GM18909 (cell line): ENCODE results near the gene XKR8.

Experiments
- ATAC-seq: cut with Tn5 transposase; IDR thresholded peaks from one replicate; pipeline ENCODE4 v1.9.1; 2021; ENCODE audit warnings: mild to moderate bottlenecking; ENCODE audit not compliant: unreplicated experiment, poor library complexity

XKR8 gene, protein sequence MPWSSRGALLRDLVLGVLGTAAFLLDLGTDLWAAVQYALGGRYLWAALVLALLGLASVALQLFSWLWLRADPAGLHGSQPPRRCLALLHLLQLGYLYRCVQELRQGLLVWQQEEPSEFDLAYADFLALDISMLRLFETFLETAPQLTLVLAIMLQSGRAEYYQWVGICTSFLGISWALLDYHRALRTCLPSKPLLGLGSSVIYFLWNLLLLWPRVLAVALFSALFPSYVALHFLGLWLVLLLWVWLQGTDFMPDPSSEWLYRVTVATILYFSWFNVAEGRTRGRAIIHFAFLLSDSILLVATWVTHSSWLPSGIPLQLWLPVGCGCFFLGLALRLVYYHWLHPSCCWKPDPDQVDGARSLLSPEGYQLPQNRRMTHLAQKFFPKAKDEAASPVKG

DNA sequence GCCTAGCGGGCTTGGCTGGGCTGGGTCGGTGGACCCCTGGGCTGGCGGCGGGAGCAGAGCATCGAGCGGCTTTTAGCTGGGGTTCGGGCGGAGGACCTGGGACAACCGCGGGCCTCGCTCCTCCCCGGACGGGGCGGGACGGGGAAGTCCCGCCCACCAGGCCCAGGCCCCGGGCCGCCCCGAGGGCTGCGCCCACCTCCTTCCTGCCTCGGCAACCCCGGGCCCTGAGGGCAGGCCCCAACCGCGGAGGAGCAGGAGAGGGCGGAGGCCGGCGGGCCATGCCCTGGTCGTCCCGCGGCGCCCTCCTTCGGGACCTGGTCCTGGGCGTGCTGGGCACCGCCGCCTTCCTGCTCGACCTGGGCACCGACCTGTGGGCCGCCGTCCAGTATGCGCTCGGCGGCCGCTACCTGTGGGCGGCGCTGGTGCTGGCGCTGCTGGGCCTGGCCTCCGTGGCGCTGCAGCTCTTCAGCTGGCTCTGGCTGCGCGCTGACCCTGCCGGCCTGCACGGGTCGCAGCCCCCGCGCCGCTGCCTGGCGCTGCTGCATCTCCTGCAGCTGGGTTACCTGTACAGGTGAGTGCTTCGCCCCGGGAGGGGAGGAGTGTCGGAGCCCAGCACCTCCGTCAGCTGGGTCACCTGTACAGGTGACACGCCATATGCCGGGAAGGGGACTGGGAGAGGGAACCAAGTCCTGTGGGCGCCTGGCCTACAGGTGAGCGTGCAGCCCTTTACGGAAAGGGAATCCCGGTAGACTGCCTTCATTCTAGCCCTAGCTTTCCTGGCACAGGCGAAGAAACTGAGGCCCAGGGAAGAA, at the start of gene XKR8:
XKR8 (plus strand) TSS at position 182 of the 812 bp plus-strand sequence; CDS start at position 279, 97 bp downstream.
- ATAC-seq: peak; percentile 86

DNA sequence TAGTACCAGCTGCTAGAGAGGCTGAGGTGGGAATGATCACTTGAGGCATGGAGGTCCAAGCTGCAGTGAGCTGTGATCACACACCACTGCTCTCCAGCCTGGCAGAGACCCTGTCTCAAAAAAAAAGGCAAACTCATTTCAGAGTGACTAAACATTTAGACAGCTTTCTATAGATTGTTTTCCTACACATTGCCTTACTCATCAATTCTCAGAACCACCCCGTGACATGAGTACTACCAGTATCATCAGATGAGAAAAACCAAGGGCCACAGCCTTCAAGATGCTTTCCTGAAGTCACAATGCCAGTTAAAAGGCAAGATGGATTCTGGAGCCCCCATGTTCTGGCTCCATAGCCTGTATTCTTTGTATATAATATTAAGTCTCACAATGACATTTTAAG, 47.3 kb upstream of the XKR8 start:
- ATAC-seq: no peak

DNA sequence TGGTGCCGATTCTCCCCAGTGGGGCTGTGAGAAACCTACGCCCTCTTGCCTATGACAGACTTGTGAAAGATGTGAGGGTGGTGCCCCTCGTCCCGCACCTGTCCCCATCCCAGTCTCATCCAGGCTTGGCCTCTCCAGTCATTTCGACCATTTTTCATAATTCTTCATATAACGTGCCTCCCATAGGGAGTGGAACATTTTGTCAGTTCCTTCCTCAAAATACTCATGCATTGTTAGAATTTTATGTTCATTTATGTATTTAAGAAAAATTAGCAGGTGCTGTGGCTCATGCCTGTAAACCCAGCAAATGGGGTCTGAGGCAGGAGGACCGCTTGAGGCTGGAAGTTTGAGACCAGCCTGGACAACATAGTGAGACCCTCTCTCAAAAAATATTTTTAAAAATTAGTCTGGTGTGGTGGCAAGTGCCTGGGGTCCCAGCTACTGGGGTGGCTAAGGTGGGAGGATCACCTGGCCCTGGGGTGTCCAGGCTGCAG, 44.6 kb upstream of the XKR8 start:
- ATAC-seq: no peak

DNA sequence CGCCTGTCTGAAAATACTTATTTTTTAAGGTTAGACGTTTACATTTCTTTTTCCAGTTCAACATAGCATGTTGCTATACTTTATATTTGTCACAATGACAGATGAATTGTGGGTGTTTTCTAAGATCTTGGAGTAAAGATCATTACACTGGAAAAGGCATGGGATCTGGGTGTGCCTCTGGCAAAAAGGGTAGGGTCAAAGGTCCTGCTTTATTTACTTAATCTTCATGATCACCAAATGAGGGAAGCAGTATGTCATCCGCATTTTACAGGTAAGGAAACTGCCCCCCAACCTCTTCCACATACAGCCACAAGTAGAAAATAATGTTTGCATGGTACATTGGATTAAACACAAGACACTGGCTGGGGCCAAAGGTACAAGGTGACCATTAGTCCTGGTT, 37.5 kb upstream of the XKR8 start:
- ATAC-seq: no peak

DNA sequence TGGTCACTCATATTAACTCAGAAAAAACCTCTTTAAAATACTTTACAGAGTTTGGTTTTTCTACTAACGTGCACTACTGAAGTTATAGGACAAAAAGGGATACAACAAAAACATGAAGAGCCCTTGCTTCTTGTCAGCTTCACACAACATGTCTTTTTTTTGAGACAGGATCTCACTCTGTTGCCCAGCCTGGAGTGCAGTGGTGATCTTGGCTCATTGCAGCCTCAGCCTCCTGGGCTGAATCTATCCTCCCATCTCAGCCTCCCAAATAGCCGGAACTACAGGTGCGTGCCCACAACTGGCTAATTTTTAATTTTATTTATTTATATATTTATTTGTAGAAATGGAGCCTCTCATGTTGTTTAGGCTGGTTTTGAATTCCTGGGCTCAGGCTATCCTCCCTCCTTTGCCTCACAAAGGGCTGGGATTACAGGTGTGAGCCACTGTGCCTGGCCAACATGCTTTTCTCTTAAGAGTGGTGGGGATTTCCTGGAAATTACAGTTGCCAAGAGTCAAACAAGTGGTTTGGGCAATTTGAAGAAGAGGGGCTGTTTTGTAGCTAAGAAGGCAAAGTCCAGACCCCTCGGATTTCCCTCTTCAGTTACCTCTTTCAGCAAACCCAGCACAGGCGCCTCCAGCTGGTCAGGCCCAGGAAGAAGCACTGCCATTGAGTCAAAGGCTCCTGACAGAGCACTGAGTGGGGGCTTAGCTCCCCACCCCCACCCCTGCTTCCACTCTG, 31.4 kb upstream of the XKR8 start:
- ATAC-seq: no peak

DNA sequence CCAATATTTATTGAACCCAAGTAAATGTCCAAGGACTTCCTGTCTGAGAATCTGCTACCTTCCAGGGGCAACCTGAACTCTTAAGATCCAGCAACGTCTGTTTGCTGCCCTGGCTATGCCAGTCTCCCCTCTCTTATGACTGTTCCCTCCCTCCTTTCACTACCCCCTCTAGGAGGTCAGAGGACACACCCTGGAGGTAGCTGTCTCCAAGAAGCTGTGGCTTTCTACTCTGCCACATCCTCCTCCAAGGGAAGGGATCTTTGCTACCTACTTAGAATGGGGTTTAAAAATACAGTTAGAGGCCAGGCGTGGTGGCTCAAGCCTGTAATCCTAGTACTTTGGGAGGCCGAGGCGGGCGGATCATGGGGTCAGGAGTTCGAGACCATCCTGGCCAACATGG, 28.6 kb upstream of the XKR8 start:
- no peak for ATAC-seq

DNA sequence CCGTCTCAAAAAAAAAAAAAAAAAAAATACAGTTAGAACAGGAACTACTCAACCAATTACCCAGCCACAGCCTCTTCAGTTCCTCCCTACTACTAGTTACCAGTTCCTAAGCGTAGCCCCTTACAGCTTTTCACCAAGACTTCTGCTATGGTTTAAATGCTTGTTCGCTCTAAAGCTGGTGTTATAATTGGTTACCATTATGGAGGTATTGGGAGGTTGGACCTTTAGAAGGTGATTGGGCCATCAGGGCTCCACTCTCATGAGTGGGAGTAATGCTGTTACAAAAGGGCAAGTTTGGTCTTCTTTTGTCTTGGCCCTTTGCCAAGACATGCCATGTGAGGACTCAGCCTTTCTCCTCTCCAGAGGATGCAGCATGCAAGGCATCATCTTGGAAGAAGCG, 28.0 kb upstream of the XKR8 start:
- no peak for ATAC-seq

DNA sequence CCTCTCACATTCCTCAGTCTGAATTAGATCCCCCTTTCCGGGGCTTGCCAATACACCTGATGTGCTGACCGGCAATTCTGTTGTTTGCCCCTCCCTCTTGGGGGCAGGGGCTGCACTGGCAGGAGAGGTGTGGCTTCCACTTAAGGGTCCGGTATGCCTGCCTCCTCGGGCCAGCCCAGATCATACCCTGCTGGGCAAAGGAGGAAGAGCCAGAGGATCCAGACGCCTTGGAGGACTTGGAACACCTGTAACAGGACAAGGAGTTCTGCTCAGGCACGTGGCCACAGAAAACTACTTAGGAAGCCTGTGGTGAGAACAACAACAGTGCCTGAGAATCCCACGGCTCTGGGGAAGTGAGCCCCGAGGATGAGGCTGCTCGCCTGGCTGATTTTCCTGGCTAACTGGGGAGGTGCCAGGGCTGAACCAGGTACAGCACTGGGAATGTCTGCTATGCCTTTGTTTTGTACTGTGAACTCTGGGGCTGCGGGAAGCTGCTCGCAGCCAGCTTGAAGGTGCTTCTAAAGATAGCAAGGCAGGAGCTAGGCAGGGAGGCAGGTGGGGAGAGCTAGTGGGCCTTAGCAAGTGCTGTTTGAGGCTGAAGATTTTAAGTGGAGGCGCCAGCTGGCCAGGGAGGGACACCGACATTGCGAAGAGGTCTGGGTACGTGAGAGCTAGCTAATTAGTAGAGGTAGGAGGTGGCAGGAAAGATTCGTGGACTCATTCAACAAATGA, 24.8 kb upstream of the XKR8 start, which contains the start of gene SMPDL3B:
SMPDL3B (plus strand) TSS at position 183 of the 732 bp plus-strand sequence; CDS start at position 367, 184 bp downstream.
- ATAC-seq: no peak

DNA sequence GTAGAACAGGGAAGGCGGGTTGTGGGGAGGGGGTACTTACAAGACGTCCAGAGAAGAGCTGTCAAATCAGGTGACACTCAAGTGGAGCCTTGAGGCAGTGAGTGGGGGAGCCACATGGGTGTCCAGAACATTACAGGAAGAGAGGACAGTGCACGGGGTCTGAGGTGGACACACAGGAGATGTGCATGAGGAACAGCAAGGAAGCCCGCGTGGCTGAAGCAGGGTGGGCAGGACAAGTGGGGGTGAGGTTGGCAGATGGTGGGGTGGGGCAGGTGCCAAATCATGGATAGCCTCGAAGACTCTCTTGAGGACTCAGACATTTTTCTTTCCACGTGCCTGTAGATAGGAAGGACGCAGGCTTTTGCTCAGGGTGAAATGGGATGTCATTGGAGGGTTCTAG, 24.1 kb upstream of the XKR8 start:
- ATAC-seq: no peak

DNA sequence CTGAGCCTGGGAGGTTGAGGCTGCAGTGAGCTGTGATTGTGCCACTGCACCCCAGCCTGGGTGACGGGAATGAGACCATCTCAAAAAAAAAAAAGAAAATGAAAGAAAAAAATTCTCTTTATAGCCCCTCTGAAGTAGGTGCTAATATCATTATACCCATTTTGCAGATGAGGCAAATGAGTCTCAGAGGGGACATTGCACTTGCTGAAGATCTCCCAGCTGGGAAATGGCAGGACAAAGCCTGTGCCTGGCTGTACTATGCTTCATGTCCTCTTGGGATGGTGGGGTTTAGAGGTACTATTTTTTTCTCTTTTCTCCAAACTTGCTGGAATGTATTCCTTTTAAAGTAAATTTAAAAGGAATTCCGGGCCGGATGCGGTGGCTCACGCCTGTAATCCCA, 23.4 kb upstream of the XKR8 start:
- ATAC-seq: no peak

DNA sequence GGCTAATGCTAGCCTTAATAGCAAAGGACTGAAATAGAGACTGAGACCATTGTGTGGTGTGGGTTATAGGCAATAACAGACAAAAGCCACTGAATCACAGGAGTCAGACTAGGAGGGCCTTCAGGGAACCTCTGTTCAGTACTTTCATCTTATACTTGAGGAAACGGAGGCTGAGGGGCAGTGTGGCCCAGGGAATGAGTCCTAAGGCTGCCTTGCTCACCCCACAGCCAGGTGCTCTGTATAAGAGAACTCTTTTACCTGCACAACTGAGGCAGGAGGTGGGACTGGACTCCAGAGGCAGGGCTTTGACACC, 22.3 kb upstream of the XKR8 start:
- no peak for ATAC-seq

DNA sequence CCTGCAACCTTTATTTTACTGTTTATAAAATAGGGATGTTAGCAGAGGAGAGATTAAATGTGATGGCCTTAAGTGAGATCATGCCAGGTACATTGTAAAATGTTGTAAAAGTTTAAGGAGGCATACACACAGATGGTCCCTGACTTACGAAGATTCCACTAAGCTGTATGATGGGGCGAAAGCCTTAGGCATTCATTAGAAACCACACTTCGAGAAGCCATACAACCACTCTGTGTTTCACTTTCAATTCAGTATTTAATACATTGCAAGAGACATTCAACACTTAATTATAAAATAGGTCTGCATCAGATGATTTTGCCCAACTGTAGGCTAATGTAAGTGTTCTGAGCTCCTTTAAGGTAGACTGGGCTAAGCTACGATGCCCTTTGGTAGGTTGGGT, 21.3 kb upstream of the XKR8 start:
- ATAC-seq: no peak

DNA sequence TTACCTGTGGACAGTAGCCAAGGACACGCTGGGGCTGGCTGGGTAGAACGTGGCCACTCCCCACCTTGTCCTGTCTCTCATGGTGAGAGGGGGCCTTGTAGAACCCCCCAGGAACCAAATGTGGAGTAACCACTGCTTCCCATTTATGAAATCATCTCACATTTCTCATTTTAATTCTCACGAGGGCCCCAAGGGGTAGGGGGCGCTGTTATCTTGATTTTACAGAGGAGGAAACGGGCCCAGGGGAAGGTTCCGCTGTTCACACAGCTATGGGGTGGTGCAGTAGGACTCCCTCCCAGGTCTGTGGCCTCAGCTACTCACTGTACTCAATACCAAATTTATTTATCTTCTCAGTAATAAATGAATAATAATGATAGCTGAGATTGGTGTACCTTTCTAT, 19.5 kb upstream of the XKR8 start:
- ATAC-seq: no peak

DNA sequence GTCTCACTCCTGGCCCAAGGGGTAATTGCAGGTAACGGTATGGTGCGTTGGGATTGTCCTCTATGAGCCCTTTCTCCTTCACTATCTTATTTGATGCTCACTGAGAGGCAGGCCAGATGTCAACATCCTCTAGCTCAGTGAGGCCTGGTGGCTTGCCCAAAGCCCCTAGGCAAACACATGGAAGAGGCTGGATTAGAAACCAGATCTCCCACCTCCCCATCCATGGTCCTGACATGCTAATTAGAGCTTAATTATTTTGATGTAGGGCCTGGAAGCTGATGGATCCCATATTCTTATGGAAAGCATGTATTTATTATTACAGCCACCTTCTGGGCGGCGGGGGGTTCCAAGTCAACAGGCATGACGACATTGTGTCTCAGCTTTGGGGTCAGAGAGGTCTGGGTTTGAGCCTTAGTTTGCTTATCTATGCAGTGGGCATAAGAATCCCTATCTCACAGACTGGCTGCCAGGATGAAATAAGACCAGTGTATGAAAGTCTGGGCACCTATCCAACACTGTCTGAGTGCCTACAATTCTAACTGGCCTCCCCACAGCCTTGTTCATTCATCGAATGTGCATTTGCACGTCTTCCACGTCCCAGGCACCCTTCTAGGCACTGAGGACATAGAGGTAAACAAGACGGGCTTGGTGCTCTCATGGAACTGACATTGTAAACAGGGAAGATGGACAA, 18.8 kb upstream of the XKR8 start:
- no peak for ATAC-seq

DNA sequence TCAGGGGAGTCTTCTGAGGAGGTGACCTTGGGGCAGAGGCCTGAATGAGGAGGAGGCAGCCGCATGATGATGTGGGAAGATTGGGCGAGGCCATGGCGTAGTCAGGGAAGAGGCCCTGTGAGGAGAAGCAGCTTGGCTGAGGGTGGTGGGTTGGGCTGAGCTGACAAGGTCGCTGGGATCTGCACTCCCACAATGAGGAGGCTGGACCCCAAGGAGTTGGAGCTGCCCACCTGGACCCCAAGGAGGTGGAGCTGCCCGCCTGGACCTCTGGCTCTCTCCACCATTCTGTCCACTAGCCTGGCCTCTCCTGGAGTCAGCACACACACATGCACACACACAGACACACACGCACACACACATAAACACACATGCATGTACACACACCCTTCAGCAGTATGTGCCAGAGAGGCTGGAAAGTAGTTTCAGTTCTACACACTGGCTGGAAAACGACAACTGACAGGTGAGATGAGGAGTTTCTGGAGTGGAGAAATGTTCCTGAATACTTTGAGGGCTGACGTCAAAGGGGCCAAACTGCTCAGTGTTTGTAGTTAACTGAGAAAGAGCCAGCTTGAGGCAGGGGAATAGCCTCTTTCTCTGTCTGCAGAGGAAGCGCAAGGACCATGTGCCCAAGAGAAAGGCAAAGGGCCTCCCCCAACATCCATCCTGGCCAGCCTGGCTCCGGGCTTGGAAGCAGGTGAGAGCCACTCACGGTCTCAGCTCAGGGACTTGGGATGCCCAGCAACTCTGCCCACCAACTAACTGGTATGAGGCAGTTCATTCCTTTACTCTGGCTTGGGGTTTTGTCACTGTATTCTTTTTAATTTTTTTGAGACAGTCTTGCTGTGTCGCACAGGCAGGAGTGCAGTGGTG, 17.9 kb upstream of the XKR8 start:
- no peak for ATAC-seq

DNA sequence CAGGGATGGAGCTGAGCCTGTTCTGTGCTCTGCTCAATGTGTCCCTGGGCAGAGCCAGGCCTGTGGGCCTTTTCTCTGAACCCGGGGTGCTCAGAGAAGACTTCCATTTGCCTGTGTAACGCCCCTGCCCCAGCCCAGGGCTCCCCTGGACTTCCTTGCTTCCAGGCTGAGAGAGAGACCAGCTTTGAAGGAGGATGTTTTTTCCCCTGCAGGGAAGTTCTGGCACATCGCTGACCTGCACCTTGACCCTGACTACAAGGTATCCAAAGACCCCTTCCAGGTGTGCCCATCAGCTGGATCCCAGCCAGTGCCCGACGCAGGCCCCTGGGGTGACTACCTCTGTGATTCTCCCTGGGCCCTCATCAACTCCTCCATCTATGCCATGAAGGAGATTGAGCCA, 14.8 kb upstream of the XKR8 start:
- no peak for ATAC-seq

DNA sequence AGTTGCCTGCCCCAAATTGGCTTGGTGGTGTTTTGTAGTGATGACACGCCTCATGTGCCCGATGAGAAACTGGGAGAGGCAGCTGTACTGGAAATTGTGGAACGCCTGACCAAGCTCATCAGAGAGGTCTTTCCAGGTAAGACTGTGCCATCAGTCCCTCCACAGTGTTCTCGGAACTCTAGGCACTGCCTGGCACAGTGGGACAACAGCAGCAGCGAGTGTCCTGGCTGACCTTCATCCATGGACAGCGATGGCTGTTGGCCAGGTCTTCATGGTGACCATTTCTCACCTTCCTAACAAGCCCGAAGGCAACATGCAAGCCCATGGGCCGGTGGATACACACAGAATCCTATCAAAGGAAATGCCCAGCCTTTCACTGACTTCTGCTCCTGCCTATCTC, 10.7 kb upstream of the XKR8 start:
- no peak for ATAC-seq

DNA sequence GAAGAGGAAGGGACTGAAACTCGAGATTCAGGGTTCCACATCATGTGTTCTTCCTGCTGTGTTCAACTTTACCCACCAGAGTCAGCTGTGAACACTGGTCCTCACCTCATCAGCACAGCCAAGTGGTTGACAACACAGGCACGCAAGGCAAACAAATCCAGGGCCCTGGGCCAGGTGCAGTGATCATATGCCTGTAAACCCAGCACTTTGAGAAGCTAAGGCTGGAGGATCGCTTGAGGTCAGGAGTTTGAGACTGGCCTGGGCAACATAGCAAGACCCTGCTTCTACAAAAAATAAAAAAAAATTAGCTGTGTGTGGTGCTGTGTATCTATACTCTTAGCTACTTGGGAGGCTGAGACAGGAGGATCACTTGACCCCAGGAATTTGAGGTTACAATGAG, 8.4 kb upstream of the XKR8 start:
- ATAC-seq: no peak

DNA sequence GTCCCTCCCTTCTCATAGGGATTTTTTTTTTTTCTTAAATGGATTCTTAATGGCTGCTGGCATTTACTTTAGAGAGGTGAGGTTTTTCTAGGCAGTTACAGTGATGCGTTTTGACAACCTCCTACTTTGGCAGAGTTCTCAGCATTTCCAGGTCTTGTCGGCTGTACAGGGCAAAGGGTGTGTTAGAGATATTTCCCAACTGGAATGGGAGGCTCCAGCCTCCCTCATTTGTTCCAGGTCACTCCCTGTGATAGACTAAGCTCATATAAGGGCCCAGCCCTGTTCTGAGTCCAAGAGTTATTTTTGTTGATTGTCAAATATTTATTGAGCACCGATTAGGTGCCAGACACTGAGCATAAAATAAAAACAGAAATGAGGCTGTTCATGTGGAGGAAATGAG, 7.6 kb upstream of the XKR8 start:
- ATAC-seq: no peak
